Kidney epithelial cell (primary cell): ENCODE results near the gene TBC1D16. TPM values are rescaled to one million over a fixed set of nuclear protein-coding genes. Genes with fewer than 3 reads are reported as not detected.

ENCODE experiments used
- DNase-seq: peaks from one replicate; pipeline ENCODE4 v3.0.0-alpha.2; 2010; ENCODE audit warnings: low read depth
- H3K27me3 ChIP-seq: 2 replicates; pipeline ENCODE4 v1.6.0; 2011; ENCODE audit warnings: low read length; ENCODE audit not compliant: control insufficient read depth, insufficient read depth
- H3K36me3 ChIP-seq: 2 replicates; pipeline ENCODE4 v1.5.1; 2011; ENCODE audit warnings: low read length; ENCODE audit not compliant: control insufficient read depth, insufficient read depth
- H3K4me3 ChIP-seq: 2 replicates; pipeline ENCODE4 v1.5.1; 2011; ENCODE audit warnings: low read depth, mild to moderate bottlenecking, control low read depth, low read length
- total RNA-seq: library from RNA; depleted of rRNA; stranded (reverse); fragments of >200 nt; gene quantifications from 2 replicates; pipeline ENCODE4 v1.2.3, GENCODE V29; 2015
- TF ChIP-seq, protein P1 (sequence below): IDR thresholded peaks from 2 replicates; pipeline ENCODE4 v1.5.1; 2011; ENCODE audit warnings: mild to moderate bottlenecking, moderate library complexity, low read length, control low read depth, inconsistent platforms; ENCODE audit not compliant: insufficient read depth, poor library complexity, severe bottlenecking

Gene TBC1D16
- 54.5 and 58.5 TPM in 2 replicates for total RNA-seq

GRCh38 chr17:80035687-80035936 lies at the start of gene TBC1D16:
Gene TBC1D16, minus strand, starts transcription at chr17:80035872. Its CDS starts 22,325 bp downstream, at chr17:80013547.
- DNase-seq = no peak
- TF ChIP-seq, protein P1, sequence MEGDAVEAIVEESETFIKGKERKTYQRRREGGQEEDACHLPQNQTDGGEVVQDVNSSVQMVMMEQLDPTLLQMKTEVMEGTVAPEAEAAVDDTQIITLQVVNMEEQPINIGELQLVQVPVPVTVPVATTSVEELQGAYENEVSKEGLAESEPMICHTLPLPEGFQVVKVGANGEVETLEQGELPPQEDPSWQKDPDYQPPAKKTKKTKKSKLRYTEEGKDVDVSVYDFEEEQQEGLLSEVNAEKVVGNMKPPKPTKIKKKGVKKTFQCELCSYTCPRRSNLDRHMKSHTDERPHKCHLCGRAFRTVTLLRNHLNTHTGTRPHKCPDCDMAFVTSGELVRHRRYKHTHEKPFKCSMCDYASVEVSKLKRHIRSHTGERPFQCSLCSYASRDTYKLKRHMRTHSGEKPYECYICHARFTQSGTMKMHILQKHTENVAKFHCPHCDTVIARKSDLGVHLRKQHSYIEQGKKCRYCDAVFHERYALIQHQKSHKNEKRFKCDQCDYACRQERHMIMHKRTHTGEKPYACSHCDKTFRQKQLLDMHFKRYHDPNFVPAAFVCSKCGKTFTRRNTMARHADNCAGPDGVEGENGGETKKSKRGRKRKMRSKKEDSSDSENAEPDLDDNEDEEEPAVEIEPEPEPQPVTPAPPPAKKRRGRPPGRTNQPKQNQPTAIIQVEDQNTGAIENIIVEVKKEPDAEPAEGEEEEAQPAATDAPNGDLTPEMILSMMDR = no peak

GRCh38 chr17:80084773-80085172 lies 49.1 kb upstream of the TBC1D16 start:
- no peaks in the 10 kb centered on the region for H3K36me3 ChIP-seq
- TF ChIP-seq, protein P1 = no peak
- no peak for DNase-seq
- peaks cover 8% of the 10 kb centered on the region for H3K27me3 ChIP-seq
- H3K4me3 ChIP-seq = no peak overlapping the region

More at GRCh38 chr17:80035687-80035936, at the start of gene TBC1D16:
- peak within 1 kb of the TSS; percentile 79 for H3K4me3 ChIP-seq
- no peaks in the 10 kb centered on the region for H3K27me3 ChIP-seq
- no peaks in the 10 kb centered on the region for H3K36me3 ChIP-seq

DNA sequence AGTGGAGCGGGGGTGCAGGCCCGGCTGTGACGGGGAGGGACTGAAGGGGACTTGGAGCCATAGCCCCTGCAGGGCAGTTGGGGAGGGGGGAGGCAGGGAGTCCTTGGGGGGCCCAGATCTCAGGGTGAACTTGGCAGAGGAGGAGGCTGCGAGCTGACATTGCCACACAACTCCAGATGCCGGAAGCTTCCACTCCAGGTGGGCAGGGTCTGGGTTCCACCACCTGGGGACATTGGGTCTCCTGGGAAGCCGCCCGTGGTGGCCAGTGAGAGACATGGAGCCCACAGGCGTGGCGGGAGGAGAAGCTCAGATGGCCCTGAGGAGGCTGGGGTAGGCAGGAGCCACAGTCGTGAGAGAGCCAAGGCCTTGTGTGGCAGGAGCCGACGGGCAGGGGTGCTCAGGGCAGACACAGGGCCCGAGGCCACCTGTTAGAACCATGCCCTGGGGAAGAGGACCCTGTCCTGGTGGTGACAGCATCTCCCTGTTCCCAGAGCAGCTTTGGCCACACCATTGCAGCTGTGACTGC lies 47.5 kb upstream of the TBC1D16 start:
- H3K4me3 ChIP-seq = no peak overlapping the region
- DNase-seq = no peak
- H3K36me3 ChIP-seq = no peaks in the 10 kb centered on the region
- peaks cover 8% of the 10 kb centered on the region for H3K27me3 ChIP-seq
- TF ChIP-seq, protein P1 = no peak

DNA sequence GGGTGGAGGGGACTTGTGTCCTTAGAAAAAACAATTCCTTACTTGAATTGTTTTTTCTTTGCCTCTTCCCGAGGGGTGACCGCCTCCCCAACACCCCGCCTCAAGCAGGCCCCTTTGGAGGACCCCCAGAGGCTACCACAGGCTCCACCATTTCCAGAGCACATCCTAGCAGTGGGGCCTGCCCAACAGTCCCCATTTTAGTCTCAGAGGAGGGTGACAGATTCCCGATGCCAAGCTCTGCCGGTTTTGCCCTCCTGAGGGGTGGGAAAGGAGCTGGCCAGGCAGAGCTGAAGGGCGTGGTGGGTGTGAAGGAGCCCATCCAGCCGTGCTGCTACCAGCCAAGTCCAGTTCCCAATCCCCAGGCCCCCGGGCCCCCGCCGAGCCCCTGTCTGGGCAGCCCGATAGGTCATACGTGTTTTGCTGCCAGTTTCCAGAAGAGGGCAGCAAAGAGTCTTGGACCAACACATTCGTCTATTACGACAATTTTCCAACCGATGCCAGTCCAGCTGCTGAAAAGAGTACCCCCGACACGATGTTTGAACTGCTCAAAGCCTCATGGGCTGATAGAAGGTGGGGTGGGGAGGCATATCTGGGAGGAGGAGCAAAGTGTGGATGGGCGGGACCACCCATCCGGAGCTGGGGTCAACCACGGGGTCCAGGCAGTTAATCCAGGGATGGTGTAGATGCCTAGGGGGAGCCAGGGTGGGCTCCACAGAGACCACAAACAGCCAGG lies 46.9 kb upstream of the TBC1D16 start:
- no peak for DNase-seq
- no peak overlapping the region for H3K4me3 ChIP-seq
- TF ChIP-seq, protein P1 = peak; percentile 84

DNA sequence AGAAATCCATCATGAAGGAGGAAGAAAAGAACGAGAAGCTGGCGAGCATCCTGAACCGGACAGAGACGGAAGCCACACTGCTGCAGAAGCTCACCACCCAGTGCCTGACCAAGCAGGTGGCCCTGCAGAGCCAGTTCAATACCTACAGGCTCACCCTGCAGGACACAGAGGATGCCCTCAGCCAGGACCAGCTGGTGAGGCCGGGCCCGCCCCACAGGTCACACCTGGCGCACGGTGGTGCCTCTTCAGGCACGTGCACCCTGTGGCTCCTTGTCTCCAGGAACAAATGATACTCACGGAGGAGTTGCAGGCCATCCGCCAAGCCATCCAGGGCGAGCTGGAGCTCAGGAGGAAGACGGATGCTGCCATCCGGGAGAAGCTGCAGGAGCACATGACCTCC lies 45.9 kb upstream of the TBC1D16 start:
- no peak for DNase-seq
- Histone ChIP-seq H3K36me3 (no peaks in the 10 kb centered on the region), H3K27me3 (peaks cover 2% of the 10 kb centered on the region), H3K4me3 (no peak overlapping the region)
- TF ChIP-seq, protein P1 = no peak

More for the DNA sequence above, 46.9 kb upstream of the TBC1D16 start:
- no peaks in the 10 kb centered on the region for H3K36me3 ChIP-seq
- peaks cover 8% of the 10 kb centered on the region for H3K27me3 ChIP-seq

GRCh38 chr17:80080081-80080480 lies 44.4 kb upstream of the TBC1D16 start:
- TF ChIP-seq, protein P1 = no peak
- no peak for DNase-seq
- H3K36me3 ChIP-seq = no peaks in the 10 kb centered on the region
- H3K27me3 ChIP-seq = peaks cover 2% of the 10 kb centered on the region
- H3K4me3 ChIP-seq = no peak overlapping the region
